Transverse colon (tissue), 4 donors: ENCODE measurements around the gene CHMP3.

Source experiments
- EP300 ChIP-seq: sonication (generic); formaldehyde crosslinking; IDR thresholded peaks from one replicate; pipeline ENCODE4 v1.6.1; 2017; ENCODE audit warnings: antibody characterized with exemption, low read depth
- POLR2A ChIP-seq: fragments of 450-650 bp; IDR thresholded peaks from one replicate; pipeline ENCODE4 v1.6.1; 2016; ENCODE audit warnings: antibody characterized with exemption, mild to moderate bottlenecking, moderate library complexity
- POLR2AphosphoS5 ChIP-seq, 3 donors: sonication (generic); formaldehyde crosslinking; IDR thresholded peaks; one replicate each; pipeline ENCODE4 v1.6.1; 2016; ENCODE audit warnings: antibody characterized with exemption in 3 of 3
- TF ChIP-seq, protein P1 (sequence below), 5 experiments: fragments of 200-600 bp in 3 of 5; fragments of 450-650 bp in 2 of 5; sonication (generic) in 3 of 5; IDR thresholded peaks; 1 replicate in 2 of 5; 2 replicates in 3 of 5; pipeline ENCODE4 v1.5.1; 2016 to 2017; ENCODE audit warnings: antibody characterized with exemption in 5 of 5, inconsistent platforms in 3 of 5, mild to moderate bottlenecking in 2 of 5, moderate library complexity in 1 of 5

DNA sequence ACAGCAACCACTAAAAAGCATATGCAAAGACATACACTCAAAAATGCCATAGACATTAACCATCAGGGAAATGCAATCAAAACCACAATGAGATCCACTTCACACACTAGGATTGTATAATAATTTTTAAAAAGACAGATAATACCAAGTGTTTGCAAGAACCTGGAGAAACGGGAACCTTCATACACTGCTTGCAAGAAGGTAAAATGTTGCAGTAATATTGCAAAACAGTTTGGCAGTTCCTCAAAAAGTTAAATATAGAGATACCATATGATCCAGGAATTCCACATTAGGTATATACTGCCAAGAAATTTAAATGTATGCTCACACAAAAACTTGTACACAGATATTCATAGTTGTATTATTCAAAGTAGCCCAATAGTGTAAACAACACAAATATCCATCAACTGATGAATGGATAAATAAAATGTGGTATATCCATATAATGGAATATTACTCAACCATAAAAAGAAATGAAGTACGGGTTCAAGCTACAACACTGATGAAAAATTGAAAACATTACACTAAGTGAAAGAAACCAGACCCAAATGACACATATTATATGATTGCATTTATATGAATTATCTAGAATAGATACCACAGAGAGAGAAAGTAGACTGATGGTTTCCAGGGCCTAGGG is 14.7 kb upstream of the CHMP3 start:
- no peak for TF ChIP-seq POLR2A
- TF ChIP-seq, protein P1, sequence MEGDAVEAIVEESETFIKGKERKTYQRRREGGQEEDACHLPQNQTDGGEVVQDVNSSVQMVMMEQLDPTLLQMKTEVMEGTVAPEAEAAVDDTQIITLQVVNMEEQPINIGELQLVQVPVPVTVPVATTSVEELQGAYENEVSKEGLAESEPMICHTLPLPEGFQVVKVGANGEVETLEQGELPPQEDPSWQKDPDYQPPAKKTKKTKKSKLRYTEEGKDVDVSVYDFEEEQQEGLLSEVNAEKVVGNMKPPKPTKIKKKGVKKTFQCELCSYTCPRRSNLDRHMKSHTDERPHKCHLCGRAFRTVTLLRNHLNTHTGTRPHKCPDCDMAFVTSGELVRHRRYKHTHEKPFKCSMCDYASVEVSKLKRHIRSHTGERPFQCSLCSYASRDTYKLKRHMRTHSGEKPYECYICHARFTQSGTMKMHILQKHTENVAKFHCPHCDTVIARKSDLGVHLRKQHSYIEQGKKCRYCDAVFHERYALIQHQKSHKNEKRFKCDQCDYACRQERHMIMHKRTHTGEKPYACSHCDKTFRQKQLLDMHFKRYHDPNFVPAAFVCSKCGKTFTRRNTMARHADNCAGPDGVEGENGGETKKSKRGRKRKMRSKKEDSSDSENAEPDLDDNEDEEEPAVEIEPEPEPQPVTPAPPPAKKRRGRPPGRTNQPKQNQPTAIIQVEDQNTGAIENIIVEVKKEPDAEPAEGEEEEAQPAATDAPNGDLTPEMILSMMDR (IDR thresholded peaks at IDR 0.05): no peak
- no peak for TF ChIP-seq EP300
- TF ChIP-seq POLR2AphosphoS5 (IDR thresholded peaks at IDR 0.05): no peak
